Measurements from ENCODE around the gene CELSR2.
"Not testable (repeated sequence)": the region's sequence is repeated elsewhere in the genome, so short reads cannot be mapped to it uniquely, and the experiment has no call there.

CELSR2 gene

DNA sequence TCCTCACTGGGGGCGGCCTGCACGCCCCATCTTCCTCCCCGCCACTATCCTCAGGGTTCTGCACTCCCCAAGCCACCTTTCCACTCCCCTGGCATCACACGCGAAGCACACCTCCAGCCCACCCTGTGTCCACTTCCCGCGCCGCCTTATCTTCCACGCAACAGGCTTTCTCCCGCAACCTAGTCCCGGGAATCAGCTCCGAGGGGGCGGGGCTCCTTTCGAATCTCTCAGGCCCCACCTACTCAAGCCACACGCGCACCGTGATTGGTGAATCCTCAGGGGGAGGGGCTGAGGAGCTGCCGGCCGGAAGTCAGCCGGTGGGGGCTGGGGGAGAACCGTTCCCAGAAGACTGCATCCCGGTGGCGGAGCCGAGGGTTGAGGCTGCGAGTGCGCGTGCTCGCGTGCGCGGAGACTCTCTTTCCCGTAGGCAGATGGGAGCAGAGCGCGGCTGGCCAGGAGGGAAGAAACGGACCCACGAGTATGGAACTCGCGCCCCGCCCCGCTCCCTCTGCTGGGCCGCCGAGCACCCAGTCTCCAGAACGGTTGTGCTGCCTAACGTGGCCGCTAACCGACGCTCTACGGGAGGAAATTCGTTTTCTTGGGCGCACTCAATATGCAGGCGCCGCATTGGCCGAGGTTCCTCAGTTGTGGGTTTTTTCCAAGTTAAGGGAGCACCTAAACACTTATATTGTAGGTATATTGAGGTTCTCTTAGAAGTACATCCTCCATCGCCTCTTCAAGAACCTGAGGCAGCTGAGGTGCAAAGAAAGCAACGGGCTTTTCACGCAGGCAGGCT lies 33.8 kb downstream of the CELSR2 start, which contains the start of gene PSRC1:
TSS of gene PSRC1 (minus strand) at position 194 of the 796 bp plus-strand sequence.
- DNase-seq = peak; percentile 82

DNA sequence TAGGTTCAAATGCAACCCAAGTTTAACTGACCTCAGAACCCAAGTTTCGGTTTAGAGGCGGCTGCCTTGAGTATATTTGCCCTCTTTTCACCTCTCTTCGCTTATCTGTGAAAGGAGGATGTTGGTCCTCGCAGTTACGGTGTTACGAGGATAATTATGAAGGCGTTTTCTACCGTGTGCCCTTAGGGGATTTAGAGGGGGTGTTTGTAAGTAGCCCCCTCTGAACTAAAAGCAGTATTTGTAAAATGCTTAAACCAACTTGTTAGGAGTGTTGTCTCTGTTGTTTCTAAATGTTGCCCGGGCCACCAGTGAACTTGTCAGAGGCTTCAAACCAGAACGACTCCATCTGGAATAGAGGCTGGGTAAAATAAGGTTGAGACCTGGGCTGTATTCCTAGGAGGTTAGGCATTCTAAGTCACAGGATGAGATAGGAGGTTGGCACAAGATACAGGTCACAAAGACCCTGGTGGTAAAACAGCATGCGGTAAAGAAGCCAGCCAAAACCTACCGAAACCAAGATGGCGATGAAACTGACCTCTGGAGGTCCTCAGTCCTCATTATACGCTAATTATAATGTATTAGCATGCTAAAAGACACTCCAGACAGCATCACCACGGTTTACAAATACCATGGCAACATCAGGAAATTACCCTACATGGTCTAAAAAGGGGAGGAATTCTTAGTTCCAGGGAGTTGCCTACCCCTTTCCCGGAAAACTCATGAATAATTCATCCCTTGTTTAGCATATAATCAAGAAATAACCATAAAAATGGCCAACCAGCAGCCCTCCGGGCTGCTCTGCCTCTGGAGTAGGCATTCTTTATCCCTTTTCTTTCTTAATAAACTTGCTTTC lies 34.6 kb downstream of the CELSR2 start:
- no peak for DNase-seq

DNA sequence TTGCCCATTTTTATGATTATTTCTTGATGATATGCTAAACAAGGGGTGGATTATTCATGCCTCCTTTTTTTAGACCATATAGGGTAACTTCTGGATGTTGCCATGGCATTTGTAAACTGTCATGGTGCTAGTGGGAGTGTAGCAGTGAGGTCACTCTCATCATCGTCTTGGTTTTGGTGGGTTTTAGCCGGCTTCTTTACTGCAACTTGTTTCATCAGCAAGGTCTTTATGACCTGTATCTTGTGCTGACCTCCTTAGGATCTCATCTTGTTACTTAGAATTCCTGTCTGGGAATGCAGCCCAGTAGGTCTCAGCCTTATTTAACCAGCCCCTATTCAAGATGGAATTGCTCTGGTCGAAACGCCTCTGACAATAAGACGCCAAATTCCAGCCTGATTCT lies 37.4 kb downstream of the CELSR2 start:
- DNase-seq = not testable (repeated sequence)

DNA sequence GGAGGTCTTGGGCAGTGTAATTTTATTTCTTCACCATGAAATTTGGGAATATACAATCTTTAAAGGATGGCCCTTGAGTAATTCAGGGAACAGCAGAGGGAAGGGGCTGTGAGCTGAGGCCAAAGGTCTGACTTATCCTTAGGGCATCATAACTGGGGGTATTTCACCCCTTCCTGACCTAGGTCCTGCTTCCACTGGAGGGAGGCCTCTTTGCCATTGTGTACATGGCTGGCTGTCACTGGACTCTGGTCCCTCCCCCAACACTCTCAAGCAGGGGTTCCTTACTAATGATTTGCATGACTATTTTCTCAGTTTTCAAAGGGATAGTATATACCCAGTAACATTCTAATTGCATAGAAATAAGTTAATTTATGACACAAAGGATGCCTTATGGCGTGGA lies 40.8 kb downstream of the CELSR2 start:
- DNase-seq = no peak

DNA sequence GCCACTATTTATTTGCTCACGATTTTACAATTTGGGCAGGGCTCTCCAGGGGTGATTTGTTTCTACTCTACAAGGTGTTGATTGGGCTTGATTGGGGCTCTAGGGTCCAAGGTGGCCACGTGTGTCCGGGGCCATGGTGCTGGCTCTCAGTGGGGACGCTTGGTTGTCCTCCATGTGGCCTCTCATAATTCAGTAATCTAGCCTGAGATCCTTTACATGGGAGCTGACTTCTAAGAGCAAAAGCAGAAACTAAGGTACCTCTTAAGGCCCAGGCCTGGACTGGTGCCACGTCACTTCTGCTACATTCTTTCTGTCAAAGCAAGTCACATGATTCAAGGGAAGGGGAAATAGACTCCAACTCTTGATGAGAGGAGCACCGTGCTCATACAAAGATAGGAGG lies 41.7 kb downstream of the CELSR2 start:
- peak; percentile 89 for DNase-seq

DNA sequence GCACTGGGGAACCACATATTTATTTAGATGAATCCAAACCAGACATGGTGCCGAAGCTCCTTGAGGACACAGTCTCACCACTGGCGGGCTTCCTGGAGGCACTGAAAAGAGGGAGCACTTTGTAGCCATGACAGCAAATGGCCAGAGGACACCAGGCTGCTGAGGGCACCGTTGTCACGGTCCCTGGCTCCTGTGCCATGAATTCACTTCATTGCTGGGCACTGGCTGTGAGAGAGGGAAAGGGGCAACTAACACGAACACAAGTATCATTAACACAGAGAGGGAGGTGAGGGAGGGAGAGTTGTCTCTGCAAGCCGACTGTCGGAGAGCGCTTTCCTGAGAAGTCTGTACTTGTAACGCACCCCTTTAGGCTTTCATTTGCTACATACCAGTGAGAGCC lies 43.0 kb downstream of the CELSR2 start:
- no peak for DNase-seq

DNA sequence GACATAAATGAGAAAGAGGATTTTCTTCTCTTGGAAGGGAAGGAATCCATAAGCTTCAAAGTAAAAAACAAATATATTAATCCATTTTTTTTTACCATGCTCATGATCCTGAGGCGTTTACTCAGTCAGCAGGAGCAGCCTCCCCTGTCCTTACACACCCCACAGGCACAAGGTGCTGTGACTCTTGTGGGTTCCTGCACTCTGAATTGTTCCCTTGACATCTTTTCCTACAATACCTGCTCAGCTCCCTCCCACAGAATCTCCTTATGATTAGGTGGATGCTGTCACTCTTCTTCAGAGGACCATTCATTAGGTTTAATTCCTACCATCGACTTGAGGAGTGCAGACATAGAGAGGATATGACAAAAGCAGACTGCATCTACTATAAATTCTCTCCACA lies 43.7 kb downstream of the CELSR2 start:
- no peak for DNase-seq

DNA sequence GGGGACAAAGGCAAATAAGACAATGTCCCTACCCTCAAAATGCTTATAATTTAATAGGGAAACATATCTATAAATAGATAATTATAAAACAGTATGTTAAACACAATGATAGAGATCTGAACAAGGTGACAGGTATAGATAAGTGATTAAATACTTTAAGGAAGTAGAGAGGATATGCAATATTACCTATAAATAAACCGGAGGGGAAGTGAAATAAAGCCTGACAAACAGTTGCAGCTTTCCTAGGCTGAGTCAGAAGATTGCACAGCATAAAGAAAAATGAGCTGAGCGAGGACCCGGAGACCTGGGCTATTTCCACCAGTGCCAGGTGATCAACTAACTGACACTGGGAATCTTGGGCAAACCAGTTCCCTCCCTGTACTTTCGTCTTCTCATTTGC lies 45.1 kb downstream of the CELSR2 start:
- peak; percentile 70 for DNase-seq

DNA sequence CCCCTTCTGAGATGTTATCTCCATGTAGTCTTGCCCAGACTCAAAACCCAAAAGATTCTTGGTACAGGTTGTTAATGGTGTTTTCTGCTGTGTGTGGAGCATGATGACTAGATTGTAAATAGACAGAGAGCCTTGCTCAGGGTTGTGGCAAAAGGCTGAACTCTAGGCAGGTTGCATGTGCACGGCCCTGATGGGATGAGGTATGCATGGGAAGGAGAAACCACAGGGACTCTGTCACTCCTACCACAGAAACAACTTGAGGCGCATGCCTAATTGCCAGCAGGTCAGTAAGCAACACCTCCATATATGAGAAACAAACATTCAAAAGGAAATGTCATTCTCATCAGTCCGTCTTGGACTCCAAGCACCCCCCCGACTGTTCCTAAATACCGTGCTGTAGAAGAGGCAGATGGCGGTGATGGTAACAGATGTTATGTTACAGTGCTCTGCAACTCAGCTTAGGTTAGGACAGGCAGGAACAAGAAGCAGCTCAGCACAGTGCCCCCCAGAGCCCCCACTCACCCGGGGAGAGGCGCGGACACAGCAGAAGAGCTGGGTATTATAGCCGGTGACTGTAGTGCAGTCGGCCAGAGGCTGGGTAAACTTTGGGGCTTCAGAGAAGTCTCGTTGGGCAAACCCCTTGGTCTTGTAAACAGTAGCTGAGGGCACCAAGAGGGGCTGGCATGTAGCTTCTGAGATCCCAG lies 46.5 kb downstream of the CELSR2 start:
- no peak for DNase-seq

DNA sequence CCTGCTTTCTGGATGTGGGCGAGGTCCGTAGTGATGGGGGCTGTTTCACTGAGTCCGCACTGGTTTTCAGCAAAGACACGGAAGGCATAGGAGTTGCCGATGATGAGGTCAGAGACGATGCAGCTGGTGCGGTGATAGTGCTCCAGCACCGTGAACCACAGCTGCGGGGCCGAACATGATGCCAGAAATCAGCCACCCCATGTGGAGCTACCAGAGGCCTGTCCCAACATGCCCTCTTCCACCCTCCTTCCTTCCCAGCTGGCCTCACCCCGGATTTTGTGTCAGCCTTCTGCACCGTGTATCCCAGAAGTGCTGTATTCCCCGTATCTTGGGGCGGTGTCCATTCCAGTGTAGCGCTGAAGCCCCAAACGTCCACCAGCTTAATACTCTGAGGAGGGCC lies 47.4 kb downstream of the CELSR2 start:
- no peak for DNase-seq

DNA sequence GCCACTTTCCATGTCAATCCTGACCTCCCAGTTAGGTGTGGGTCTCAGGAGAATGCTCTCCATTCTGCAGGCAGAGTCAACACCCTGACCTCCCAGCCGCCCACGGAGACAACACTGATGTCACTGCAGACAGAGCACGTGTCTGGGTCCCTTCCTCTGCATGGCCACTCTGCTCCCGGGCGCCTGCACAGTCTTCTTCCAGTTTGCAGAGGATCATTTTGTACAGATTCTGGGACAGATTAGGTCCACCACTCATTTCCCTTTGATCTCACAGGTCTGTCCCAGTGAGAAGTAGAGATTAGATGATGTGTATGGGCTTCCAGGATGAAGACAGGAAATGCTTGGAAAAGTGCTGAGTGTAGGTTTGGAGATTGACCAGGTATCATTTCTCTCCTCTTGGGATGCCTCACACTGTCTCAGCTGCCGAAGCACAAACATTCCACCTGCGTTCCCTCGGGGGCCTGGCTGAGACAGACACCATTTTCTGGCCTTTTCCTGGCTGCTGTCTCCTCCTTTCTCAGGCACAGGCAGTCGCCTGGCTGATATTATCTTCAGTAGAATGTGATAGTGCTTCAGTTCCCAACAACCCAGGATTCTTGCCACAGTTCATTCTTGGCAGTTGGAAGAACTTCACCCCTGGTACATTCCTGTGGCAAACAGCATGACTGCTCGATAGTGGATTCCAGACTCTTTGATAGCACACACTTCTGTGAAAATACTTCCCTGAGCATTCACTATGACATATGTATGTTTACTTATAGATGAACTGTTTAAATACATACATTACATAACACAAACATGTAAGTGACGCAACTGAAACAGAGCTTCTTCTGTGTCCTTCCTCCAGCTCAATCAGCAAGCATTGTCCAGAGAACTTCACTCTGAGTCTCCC lies 49.6 kb downstream of the CELSR2 start:
- peak; percentile 15 for DNase-seq

DNA sequence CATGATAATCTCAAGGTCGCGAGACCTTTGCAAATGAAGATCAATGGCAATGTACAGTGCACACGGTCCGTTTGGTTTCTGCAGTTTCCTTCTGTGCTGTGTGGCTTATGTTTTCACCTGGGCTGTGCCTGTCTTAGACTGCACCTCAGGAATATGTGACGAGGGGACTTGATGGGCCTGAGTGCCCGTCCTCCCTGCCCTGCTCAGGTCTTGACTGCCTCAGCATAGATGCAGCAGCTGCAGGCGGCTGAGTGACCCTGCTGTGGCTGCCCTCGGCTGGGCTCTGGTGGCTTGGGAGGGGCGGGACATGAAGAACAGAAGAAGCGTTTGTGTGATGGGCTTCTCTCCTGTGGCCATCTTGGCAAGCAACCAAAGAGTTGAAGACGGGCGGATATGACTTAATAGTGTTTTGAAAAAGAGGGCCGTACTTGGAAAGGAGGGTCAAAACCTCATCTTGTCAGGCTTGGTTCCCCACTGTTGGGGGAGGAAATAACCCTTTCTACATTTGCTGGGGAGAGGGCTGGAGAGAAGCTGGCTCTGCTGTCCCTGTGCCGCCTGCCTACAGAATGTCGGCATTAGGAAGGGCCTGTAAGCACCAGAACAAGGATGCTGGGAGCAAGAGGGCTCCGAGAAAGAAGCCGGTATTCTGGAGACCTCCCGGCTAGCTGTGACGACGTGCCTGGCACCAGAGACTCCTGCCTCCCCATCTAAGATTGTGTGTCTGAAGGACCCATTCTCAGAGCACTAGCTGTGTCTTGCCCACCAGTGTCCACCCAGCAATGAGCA lies 50.4 kb downstream of the CELSR2 start:
- no peak for DNase-seq

DNA sequence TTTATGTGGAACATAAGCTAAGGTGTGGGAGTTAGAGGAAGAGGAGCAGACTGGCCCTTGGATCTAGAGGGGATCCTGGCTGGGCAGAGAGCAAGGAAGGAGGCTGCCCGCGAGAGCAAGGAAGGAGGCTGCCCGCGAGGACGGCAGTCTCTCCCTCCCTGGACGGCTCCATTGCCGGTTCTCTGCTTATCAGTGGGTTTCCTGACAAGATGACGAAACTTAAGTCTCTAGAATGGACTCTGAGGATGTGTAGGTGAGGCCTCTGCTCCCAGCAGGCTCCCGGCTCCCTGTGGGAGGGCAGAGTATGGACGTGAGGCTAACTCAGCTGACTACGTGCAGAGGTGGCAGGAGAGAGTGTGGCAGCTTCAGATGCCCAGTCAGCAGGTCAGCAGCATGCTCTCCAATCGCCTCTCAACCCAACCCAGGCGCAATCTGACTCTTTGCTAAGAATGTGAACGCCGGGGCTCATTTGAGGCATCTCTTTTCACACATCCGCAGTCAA lies 51.4 kb downstream of the CELSR2 start:
- no peak for DNase-seq

DNA sequence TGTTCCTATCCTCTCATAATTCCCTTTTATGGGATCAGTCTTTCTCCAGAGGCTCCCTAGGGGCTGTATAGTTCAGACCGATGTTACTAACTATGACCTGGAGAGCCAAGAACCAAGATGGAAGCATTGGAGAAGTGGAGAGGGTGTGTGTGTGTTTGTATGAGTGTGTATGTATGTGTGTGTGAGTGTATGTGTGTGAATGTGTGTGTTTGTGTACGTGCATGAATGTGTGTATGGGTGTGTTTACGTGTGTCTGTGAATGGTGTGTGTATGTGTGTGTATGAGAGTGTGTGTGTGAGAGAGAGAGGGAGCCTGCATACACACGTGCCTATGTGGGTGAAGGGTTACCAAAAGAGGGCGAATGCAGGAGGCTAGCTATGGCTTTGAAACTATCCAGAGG lies 52.5 kb downstream of the CELSR2 start:
- DNase-seq = no peak

DNA sequence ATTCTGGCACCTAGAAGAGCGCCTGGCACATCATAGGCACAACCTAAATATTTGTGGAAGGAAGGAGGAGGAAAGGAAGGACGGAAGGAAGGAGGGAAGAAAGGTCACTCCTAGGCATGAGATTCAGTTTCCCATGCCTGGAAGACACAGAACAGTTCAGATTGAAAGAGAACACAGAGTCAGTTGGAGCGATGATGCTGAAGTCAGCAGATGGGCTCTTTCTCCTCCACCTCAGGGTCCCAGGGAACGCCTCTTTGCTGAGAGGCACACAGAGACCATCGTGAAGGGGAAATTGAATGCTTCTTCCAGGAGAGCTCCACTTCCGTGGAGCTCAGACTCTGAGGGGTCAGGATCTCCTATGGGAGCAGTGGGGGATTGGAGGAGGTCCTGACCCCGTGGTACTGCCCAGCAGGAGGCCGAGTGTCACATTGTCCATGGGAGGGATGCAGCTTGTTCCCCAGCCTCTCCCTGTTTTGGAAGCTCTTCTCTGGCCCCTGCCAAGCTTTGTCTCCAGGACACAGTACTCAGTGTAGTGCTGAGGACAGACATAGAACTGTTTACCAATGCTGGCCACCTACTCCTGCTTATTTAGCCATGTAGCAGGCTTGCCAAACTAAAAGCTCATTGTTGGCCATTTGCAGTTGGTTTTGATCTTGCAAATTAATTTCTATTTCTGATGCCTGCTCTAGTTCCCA lies 55.0 kb downstream of the CELSR2 start:
- no peak for DNase-seq

DNA sequence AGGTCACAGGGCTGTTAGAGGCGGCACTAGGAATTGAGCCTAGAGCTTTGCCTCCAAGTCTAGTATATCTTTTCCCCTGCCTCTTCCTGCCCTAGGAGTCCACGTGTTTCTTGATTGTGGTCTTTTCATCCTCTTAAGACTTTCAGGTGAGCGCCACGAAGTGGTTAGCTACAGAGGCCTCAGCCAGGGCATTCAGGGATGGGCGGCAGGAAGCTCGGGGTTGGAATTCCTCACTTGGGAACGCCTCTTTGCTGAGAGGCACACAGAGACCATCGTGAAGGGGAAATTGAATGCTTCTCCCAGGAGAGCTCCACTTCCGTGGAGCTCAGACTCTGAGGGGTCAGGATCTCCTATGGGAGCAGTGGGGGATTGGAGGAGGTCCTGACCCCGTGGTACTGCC lies 56.7 kb downstream of the CELSR2 start:
- DNase-seq = not testable (repeated sequence)

DNA sequence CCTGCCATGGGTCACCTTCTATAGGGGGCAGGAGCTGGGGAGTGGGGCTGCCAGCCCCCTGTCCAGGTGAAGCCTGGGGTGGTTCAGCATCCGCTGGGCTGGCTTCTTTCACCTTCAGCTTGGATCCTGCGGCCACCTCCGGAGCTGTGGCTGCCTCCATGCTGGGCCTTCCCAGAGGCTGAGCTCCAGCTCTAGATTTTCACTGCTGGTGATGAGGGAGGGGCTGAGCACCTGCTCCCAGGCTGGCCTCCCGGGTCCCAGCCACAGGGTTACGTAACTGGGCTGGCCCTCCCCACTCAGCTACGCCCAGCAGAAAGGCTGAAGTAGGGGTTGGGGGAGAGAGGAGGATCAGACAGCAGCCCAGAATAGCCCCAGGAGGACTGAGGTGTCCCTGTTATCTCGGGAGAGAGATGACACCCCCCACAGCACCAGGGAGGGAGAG lies 57.5 kb downstream of the CELSR2 start, which contains the start of gene MYBPHL:
TSS of gene MYBPHL (minus strand) at position 180 of the 442 bp plus-strand sequence. CDS start at position 160, 20 bp downstream.
- no peak for DNase-seq

DNA sequence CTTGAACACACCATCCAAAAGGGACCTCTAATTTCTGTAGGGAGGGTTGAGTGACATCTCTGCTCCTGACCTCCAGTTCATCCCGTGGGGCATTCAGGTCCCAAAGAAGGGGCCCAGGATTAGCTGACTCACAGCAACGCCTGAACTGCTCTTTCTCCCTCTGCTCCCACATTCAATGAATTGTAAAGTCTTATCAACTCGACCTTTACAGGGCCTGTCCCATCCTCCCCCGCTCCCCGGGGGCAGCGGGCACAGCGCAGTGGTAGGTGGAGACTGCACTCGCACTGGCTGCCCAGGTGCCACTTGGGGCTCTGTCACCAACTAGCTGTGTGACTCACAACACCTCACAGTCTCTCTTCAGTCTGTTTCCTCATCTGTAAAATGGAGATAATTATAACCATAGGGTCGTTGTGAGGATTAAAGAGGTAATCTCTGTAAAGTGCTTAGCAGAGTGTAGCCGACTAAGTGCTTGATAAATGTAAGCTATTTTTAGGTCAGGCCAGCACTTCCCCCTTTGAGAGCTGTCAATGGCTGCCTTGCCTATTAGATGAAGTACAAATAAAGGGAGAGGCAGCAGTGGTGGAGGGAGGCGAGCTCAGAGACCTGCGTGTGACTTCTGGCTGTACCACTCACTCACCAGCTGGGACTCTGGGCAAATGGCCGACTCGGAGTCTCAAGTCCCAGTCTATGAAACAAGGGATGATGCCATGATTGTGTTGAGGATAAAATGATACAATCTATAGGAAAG lies 58.1 kb downstream of the CELSR2 start:
- DNase-seq = peak; percentile 85

DNA sequence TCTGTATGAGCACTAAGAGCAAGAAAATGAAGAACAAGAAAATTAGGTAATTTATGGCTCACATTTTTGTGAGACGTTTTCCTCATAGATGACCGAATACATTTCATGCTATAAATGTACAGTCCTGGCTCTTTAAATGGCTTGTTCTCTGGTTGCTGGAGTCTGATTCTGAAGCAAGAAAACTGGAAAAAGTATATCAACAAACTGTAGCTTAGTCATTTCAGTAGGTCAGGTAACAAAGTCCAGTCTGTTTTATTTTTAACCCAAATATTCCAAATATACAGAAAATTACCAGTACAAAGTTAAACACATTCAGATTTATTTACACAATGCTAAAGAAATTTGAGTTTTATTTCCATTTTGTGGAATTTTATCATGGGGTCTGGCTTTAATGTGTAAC lies 60.0 kb downstream of the CELSR2 start:
- no peak for DNase-seq

DNA sequence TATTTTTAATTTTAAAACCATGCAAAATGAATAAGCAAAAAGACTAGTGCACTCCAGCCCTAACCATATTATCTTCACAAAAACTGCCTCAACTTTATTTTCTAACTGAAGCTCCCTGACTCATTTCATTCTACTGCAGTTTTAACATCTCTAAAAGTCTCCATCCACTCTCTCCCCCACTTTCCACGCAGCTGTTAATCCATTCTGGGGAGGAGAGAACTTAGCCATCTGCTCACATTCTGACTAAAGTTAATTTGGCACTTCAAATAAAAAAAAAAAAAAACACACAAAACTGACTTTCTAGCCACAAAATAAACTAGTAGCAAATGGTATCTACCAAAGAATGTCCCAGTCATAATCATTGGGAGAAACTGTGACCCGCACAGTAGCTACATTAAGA lies 62.9 kb downstream of the CELSR2 start:
- DNase-seq = no peak

All from MV-4-11 (cell line).